ENCODE results near the gene RBM20.

DNA sequence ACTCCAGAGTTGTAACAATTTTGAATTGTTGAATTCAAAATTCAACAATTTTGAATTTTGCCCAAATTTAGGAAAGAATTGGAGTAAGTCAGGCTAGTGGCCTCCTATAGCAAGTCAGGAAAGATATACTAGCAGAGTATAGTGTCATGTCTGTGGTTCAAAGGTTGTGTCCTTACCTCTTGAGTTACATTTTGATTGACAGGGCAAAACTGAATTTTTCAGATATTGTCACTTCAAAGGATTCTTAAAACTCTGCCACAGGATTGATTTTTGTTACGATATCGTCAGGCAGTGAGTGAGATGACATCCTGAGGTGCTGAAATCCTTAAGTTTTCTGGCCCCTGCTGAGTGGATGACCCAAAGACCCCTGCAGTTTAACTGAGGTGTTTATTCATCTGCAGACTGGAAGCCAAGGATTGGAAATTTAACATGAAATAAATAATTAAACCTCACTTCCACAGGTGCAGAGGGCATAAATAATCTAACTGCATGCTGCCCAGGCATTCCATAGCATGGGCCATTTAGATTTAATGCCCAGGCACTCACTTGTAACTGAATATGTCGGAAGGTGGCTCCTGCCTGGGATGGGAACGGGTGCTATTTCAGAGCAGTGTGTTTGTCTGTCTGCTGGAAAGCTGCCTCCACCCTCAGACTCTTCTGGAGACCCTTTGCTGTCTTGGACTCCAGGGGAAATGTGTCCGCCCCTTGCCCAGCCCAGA lies 50.8 kb downstream of the RBM20 start:
- TF ChIP-seq POLR2AphosphoS5 (IDR thresholded peaks at IDR 0.05; ENCODE audit: low read depth) (no peak), SPI1 (IDR thresholded peaks at IDR 0.05; ENCODE audit: borderline replicate concordance, low read depth) (no peak), GABPA (IDR thresholded peaks at IDR 0.05; ENCODE audit: low read depth) (no peak)
- TF ChIP-seq, protein P1, sequence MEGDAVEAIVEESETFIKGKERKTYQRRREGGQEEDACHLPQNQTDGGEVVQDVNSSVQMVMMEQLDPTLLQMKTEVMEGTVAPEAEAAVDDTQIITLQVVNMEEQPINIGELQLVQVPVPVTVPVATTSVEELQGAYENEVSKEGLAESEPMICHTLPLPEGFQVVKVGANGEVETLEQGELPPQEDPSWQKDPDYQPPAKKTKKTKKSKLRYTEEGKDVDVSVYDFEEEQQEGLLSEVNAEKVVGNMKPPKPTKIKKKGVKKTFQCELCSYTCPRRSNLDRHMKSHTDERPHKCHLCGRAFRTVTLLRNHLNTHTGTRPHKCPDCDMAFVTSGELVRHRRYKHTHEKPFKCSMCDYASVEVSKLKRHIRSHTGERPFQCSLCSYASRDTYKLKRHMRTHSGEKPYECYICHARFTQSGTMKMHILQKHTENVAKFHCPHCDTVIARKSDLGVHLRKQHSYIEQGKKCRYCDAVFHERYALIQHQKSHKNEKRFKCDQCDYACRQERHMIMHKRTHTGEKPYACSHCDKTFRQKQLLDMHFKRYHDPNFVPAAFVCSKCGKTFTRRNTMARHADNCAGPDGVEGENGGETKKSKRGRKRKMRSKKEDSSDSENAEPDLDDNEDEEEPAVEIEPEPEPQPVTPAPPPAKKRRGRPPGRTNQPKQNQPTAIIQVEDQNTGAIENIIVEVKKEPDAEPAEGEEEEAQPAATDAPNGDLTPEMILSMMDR (IDR thresholded peaks at IDR 0.05; ENCODE audit: insufficient read depth, low read length), result no peak
- TF ChIP-seq, protein P2, sequence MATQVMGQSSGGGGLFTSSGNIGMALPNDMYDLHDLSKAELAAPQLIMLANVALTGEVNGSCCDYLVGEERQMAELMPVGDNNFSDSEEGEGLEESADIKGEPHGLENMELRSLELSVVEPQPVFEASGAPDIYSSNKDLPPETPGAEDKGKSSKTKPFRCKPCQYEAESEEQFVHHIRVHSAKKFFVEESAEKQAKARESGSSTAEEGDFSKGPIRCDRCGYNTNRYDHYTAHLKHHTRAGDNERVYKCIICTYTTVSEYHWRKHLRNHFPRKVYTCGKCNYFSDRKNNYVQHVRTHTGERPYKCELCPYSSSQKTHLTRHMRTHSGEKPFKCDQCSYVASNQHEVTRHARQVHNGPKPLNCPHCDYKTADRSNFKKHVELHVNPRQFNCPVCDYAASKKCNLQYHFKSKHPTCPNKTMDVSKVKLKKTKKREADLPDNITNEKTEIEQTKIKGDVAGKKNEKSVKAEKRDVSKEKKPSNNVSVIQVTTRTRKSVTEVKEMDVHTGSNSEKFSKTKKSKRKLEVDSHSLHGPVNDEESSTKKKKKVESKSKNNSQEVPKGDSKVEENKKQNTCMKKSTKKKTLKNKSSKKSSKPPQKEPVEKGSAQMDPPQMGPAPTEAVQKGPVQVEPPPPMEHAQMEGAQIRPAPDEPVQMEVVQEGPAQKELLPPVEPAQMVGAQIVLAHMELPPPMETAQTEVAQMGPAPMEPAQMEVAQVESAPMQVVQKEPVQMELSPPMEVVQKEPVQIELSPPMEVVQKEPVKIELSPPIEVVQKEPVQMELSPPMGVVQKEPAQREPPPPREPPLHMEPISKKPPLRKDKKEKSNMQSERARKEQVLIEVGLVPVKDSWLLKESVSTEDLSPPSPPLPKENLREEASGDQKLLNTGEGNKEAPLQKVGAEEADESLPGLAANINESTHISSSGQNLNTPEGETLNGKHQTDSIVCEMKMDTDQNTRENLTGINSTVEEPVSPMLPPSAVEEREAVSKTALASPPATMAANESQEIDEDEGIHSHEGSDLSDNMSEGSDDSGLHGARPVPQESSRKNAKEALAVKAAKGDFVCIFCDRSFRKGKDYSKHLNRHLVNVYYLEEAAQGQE (IDR thresholded peaks at IDR 0.05; ENCODE audit: insufficient replicate concordance, low read depth), result no peak
